A673 (cell line): Measurements from ENCODE around the gene ORM2. TPM values are rescaled to one million over a fixed set of nuclear protein-coding genes. Genes with fewer than 3 reads are reported as not detected.
"Not testable (repeated sequence)": the region's sequence is repeated elsewhere in the genome, so short reads cannot be mapped to it uniquely, and the experiment has no call there.

Experiments
- BruUV-seq: library from RNA; stranded (reverse); fragments of 400-500 nt; replicated peaks from 2 replicates; lab custom pipeline; 2021; lab: Mats Ljungman, UMichigan
- CTCF ChIA-PET: fragments of 300-600 bp; sonication (Branson Sonifier 250); formaldehyde crosslinking; loops from one replicate; lab custom pipeline; 2022; ENCODE audit warnings: antibody characterized with exemption; lab: Charles Lee
- POLR2A ChIA-PET: fragments of 300-600 bp; sonication (Branson Sonifier 250); formaldehyde crosslinking; loops from one replicate; lab custom pipeline; 2022; ENCODE audit warnings: antibody characterized with exemption; ENCODE audit not compliant: low non-redundant PET; lab: Charles Lee
- DNase-seq: peaks from one replicate; pipeline ENCODE4 v3.0.0-alpha.2; 2015; ENCODE audit warnings: low spot score
- H3K27ac ChIP-seq: fragments of 200-600 bp; sonication (generic); 2 replicates; pipeline ENCODE4 v1.5.1; 2016; ENCODE audit warnings: mixed run types, low read depth, mild to moderate bottlenecking, mixed read lengths, antibody characterized with exemption, low read length; ENCODE audit not compliant: poor library complexity, severe bottlenecking
- H3K27me3 ChIP-seq: fragments of 200-600 bp; sonication (generic); replicated peaks from 2 replicates; pipeline ENCODE4 v1.6.1; 2017; ENCODE audit warnings: mixed run types, low read depth, mild to moderate bottlenecking, mixed read lengths, antibody characterized with exemption, low read length; ENCODE audit not compliant: insufficient read depth, poor library complexity
- H3K36me3 ChIP-seq: fragments of 200-600 bp; sonication (generic); 2 replicates; pipeline ENCODE4 v1.6.1; 2016; ENCODE audit warnings: mixed run types, mild to moderate bottlenecking, mixed read lengths, antibody characterized with exemption, low read length; ENCODE audit not compliant: insufficient read depth, poor library complexity, severe bottlenecking
- H3K4me1 ChIP-seq: fragments of 200-600 bp; sonication (generic); 2 replicates; pipeline ENCODE4 v1.6.1; 2017; ENCODE audit warnings: mixed run types, mild to moderate bottlenecking, mixed read lengths, antibody characterized with exemption, low read length; ENCODE audit not compliant: insufficient read depth, poor library complexity, severe bottlenecking
- H3K4me3 ChIP-seq: fragments of 200-600 bp; sonication (generic); 2 replicates; pipeline ENCODE4 v1.5.1; 2016; ENCODE audit warnings: low read depth, mixed run types, mild to moderate bottlenecking, mixed read lengths, low read length; ENCODE audit not compliant: poor library complexity, severe bottlenecking
- H3K9me3 ChIP-seq: fragments of 200-600 bp; sonication (generic); 2 replicates; pipeline ENCODE4 v1.6.1; 2016; ENCODE audit warnings: mixed run types, low read depth, mild to moderate bottlenecking, mixed read lengths, antibody characterized with exemption, low read length; ENCODE audit not compliant: poor library complexity, severe bottlenecking
- EZH2 ChIP-seq: fragments of 200-600 bp; sonication (generic); IDR thresholded peaks from 2 replicates; pipeline ENCODE4 v1.6.1; 2017; ENCODE audit warnings: borderline replicate concordance, low read depth, mild to moderate bottlenecking, mixed read lengths, antibody characterized with exemption, low read length; ENCODE audit not compliant: poor library complexity, severe bottlenecking
- intact Hi-C: fragments of 100-400 bp; cut with micrococcal nuclease; formaldehyde crosslinking; loops from one replicate; pipeline ENCODE4 v1.10.0; 2022; ENCODE audit not compliant: unreplicated experiment
- total RNA-seq: library from RNA; stranded (reverse); gene quantifications from 2 replicates; pipeline ENCODE4 v1.2.3, GENCODE V29; 2021
- TF ChIP-seq, protein P1 (sequence below): fragments of 300-800, 200-600 bp; sonication (generic); conservative IDR thresholded peaks from 2 replicates; pipeline ENCODE4 v1.5.1; 2017; ENCODE audit warnings: low read depth, mild to moderate bottlenecking, antibody characterized with exemption, low read length, moderate library complexity, mixed read lengths

The ORM2 gene
- total RNA-seq, 1 experiment from 2014 or later, result not detected

DNA sequence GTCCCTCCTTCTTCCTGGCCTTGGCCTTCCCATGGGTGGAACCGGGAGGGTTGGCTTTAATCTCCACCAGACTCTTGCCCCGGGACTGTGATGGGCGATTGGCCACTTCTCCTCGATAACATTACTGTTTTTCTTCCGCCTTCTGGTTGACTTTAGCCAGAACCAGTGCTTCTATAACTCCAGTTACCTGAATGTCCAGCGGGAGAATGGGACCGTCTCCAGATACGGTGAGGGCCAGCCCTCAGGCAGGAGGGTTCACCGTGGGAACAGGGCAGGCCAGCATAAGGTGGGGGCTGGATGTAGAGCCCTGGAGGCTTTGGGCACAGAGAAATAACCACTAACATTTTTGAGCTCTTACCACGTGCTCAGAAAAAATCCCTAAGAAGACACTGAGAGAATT lies 967 bp downstream of the ORM2 start:
- intact Hi-C loops, result no loop called here
- Histone ChIP-seq H3K27ac (no peak overlapping the region), H3K4me1 (no peaks in the 10 kb centered on the region), H3K27me3 (no peaks in the 10 kb centered on the region), H3K36me3 (no peaks in the 10 kb centered on the region), H3K9me3 (no peaks in the 10 kb centered on the region), H3K4me3 (no peak overlapping the region)
- ChIA-PET POLR2A (no interaction called here), CTCF (no interaction called here)
- no peak for DNase-seq
- TF ChIP-seq, protein P1, sequence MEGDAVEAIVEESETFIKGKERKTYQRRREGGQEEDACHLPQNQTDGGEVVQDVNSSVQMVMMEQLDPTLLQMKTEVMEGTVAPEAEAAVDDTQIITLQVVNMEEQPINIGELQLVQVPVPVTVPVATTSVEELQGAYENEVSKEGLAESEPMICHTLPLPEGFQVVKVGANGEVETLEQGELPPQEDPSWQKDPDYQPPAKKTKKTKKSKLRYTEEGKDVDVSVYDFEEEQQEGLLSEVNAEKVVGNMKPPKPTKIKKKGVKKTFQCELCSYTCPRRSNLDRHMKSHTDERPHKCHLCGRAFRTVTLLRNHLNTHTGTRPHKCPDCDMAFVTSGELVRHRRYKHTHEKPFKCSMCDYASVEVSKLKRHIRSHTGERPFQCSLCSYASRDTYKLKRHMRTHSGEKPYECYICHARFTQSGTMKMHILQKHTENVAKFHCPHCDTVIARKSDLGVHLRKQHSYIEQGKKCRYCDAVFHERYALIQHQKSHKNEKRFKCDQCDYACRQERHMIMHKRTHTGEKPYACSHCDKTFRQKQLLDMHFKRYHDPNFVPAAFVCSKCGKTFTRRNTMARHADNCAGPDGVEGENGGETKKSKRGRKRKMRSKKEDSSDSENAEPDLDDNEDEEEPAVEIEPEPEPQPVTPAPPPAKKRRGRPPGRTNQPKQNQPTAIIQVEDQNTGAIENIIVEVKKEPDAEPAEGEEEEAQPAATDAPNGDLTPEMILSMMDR, result no peak
- TF ChIP-seq EZH2, result no peak
- BruUV-seq, result no TSS peak

DNA sequence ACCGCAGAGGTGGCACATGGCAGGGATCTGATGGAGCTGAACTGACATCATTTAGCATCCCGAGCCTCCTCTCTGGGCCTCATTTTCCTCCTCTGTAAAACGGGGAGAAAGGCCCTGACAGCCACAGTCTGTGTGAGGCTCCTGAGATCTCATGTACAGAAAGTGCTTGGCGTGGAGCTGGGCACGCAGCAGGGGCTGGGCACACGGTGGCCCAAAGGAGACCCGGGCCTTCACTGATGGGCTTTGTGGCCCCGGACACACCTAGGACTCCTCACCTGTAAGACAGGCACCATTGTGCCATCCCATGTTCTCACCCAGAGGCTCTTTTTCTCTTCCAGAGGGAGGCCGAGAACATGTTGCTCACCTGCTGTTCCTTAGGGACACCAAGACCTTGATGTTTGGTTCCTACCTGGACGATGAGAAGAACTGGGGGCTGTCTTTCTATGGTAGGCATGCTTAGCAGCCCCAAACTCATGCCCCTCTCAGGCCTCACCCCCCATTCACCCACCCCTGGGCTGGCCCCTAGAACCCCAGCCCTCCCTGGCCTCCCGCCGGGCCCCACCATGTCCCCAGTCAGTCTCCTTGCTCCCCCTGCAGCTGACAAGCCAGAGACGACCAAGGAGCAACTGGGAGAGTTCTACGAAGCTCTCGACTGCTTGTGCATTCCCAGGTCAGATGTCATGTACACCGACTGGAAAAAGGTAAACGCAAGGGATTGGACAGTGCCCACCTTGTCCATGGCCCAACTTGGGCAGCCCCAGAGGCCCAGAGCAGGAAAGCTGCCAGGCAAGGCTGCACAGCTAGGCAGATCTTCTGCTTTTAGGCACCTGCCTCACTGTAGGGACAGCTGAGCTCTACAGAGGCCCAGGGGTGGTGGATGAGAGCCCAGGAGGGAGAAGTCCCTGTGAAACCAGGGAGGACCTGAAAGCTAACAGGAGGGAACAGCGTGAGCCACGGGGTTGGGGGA lies 1.8 kb downstream of the ORM2 start:
- H3K4me3 ChIP-seq, CTCF ChIA-PET, H3K36me3 ChIP-seq, H3K27me3 ChIP-seq, DNase-seq, H3K27ac ChIP-seq, intact Hi-C loops, POLR2A ChIA-PET, H3K9me3 ChIP-seq, H3K4me1 ChIP-seq, BruUV-seq: not testable (repeated sequence)

DNA sequence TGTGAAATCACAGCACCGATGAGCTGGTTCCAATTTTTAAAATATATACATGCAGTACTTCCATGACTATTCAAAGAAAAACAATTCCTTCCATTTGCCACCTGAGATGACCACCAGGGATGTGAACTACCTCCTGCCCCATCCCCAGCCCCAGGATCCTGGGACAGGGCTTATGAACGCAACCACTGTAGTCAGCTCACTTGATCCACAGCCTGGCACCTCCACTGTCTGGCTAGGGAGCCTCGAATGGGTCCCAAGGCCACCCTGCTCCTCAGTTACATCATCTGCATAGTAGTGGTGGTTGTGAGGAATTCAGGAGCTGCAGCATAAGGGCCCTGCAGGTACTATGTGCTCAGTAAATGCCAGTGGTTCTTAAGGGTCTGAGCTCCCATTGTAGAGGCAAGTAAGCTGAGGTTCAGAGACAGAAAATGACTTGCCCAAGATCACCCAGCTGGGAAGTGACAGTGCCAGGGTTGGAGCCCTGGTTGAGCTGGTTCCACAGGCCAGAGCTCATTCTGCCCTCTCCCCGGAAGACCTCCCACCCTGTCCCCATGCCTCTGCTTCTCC lies 2.9 kb downstream of the ORM2 start:
- CTCF ChIA-PET, intact Hi-C loops, H3K9me3 ChIP-seq, POLR2A ChIA-PET, H3K4me1 ChIP-seq, H3K27ac ChIP-seq, BruUV-seq, H3K4me3 ChIP-seq, DNase-seq, H3K36me3 ChIP-seq, H3K27me3 ChIP-seq: not testable (repeated sequence)

DNA sequence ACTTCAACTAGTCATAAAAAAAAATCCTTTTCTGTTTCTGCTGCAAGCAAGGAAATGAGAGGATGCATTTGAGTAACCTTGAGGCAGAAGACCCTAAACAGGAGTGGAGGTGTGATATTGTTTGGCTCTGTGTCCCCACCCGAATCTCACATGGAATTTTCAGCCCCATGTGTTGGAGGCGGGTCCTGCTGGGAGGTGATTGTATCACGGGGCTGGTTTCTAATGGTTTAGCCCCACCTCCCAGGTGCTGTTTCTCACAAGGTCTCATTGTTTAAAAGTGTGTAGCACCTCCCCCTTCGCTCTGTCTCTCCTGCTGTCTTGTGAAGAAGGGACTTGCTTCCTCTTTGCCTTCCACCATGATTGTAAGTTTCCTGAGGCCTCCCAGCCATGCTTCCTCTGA lies 4.0 kb downstream of the ORM2 start:
- H3K9me3 ChIP-seq, CTCF ChIA-PET, H3K27me3 ChIP-seq, H3K36me3 ChIP-seq, DNase-seq, POLR2A ChIA-PET, H3K4me3 ChIP-seq, intact Hi-C loops, H3K4me1 ChIP-seq, H3K27ac ChIP-seq, BruUV-seq: not testable (repeated sequence)
